HG03571 (cell line): Measurements from ENCODE around the gene CCR4.
"Not testable (repeated sequence)": the region's sequence is repeated elsewhere in the genome, so short reads cannot be mapped to it uniquely, and the experiment has no call there.

Experiments
- ATAC-seq: cut with Tn5 transposase; IDR thresholded peaks from one replicate; pipeline ENCODE4 v1.9.1; 2021; ENCODE audit not compliant: unreplicated experiment

The CCR4 gene

DNA sequence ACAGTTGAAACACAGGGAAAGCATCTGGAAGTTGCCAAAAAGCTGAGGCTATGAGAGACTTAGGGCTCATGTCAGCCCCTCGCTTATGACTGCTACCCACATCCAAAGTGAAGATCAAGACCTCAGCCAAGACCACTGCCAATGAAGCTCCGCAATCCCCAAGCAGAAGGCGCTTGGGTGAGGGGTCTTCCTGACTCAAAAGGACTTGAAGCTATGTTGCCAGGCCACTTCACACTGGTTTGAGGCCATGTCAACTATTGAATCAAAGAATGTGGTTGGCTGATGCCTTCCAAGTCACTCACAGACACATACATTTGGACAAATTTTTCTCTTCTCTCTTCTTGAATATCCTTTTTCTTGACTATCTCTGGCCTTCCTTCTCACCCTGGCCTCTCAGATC, 928 bp upstream of the CCR4 start:
- ATAC-seq = no peak

- no peak for ATAC-seq
These were observed 1.1 kb downstream of the CCR4 start for GRCh38 chr3:32952369-32953077.

GRCh38 chr3:32954506-32954905, 3.1 kb downstream of the CCR4 start:
- ATAC-seq = no peak

- no peak for ATAC-seq
These were observed 5.5 kb downstream of the CCR4 start for GRCh38 chr3:32956750-32957570.

- no peak for ATAC-seq
These were observed 7.1 kb downstream of the CCR4 start for GRCh38 chr3:32958509-32958908.

- ATAC-seq = no peak
These were observed 7.9 kb downstream of the CCR4 start for GRCh38 chr3:32959371-32959770.

GRCh38 chr3:32960404-32961170, 9.1 kb downstream of the CCR4 start:
- no peak for ATAC-seq

DNA sequence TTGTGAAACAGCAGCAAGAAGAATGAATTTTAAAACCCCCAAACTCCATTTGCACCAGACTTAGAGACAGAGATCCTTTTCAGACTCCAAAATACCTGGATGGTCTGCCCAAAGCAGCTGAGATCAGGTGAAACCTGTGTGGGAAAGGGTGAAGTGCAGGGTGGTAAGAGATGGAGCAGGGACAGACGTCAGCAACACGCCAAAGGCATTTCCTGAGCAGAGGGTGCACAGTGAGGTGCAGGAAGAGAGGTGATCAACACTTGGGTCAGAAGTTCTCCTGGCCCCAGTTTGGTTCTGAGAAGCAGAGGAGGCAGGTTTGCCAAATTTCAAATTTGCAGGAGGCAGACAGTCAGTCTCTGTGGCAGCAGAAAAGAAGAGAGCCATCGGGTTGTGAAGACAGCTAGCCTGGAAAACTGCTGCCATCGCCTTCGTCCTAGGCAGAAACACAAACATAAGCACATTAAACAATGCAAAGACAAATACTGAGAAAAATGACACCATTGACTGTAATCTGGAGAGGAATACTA, 9.8 kb downstream of the CCR4 start:
- no peak for ATAC-seq

DNA sequence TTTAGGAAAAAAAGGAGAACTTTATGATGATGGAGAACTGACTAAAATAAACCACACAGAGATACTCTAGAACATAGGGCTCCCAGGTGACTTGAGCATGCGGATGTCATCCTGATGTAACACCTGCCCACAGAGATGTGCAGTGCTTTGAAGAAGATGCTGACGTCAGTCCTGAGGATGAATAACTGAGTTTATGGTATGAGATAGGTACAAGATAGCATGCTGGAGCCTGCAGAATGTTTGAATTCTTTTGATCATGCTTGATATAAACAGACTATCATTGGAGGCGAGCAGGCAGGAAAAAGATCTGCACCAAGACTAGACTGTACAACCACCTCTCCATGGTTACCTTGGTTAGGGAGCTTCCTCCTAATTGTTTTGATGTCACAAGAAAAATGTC, 12.4 kb downstream of the CCR4 start:
- no peak for ATAC-seq

- ATAC-seq = not testable (repeated sequence)
These were observed 13.3 kb downstream of the CCR4 start for GRCh38 chr3:32964781-32965180.

GRCh38 chr3:32965617-32966213, 14.3 kb downstream of the CCR4 start:
- ATAC-seq = not testable (repeated sequence)

DNA sequence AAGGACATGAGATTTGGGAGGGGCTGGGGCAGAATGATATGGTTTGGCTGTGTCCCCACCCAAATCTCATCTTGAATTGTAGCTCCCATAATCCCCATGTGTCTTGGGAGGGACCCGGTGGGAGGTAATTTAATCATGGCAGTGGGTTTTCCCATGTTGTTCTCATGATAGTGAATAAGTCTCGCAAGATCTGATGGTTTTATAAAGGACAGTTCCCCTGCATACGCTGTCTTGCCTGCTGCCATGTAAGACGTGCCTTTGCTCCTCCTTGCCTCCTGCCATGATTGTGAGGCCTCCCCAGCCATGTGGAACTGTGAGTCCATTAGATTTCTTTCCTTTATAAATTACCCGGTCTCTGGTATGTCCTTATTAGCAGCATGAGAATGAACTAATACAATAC, 15.2 kb downstream of the CCR4 start:
- not testable (repeated sequence) for ATAC-seq

- no peak for ATAC-seq
These were observed 16.9 kb downstream of the CCR4 start for GRCh38 chr3:32968166-32968919.

DNA sequence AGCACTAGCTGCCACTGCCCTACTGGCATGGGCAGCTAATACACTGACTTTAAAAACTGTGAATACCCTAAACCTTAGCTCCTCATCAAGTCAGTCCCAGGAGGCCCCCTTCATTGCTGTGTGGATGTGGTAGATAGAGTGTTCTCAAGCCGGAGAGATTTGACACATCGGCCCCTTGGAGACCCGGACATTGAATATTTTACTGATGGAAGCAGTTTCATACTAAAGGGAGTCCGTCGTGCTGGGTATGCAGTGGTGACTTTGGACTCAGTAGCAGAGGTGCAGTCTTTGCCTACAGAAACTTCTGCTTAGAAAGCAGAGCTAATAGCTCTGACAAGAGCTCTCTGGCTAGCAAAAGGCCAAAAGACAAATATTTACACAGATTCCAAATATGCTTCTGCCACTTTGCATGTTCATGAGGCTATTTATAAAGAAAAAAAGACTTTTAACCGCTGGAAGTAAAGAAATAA, 17.5 kb downstream of the CCR4 start:
- no peak for ATAC-seq

- no peak for ATAC-seq
These were observed 18.2 kb downstream of the CCR4 start for GRCh38 chr3:32969656-32970055.

DNA sequence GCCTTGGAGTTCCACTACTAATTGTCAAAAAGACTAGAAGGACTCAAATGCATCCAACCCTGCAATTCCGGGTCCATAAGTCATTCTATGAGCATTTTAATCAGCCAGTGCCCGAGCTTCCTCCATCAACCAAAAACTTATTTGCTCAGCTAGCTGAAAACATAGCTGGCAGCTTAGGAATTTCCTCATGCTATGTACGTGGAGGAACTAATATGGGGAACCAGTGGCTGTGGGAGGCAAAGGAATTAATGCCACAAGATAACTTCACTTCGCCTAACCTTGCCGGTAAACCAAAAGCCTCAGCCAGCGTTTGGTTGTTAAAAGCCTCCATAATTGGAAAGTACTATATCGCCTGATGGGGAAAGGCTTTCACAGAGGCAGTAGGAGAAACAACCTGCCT, 19.8 kb downstream of the CCR4 start:
- ATAC-seq = not testable (repeated sequence)

GRCh38 chr3:32972482-32973146, 21.2 kb downstream of the CCR4 start:
- no peak for ATAC-seq

DNA sequence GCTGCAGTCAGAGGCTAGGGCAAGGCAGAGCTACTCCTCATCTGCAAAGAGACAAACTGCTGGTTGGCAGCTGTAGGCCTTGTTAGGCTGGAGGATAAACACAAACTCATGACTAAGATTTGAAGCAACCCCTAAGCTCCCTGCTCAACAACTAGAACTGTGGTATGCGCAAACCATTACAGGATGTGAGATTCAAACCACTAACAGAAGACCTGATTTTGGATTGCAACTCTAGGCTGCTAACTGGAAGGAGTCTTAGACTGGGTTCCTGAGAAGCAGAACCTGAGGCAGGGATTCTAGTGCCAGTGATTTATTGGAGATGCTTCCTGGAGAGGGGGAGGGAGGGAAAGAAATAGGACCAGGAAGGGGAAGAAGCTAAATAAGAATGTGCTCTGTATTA, 22.5 kb downstream of the CCR4 start:
- peak; percentile 90 for ATAC-seq

- ATAC-seq = no peak
These were observed 24.6 kb downstream of the CCR4 start for GRCh38 chr3:32975891-32976595.
